RPMI8226 (cell line): ENCODE data around the gene CDH13.

Source experiments
- DNase-seq: peaks from one replicate; pipeline ENCODE4 v3.0.0-alpha.2; 2015

The CDH13 gene

GRCh38 chr16:82793528-82794245 lies 166.9 kb downstream of the CDH13 start:
- DNase-seq, result no peak

GRCh38 chr16:82796047-82796446 lies 169.3 kb downstream of the CDH13 start:
- no peak for DNase-seq

GRCh38 chr16:82801361-82801760 lies 174.6 kb downstream of the CDH13 start:
- no peak for DNase-seq

GRCh38 chr16:82805866-82806265 lies 179.1 kb downstream of the CDH13 start:
- DNase-seq, result no peak

GRCh38 chr16:82807311-82807710 lies 180.5 kb downstream of the CDH13 start:
- no peak for DNase-seq

- no peak for DNase-seq
These were observed 181.3 kb downstream of the CDH13 start for GRCh38 chr16:82808036-82808435.

GRCh38 chr16:82810077-82810476 lies 183.3 kb downstream of the CDH13 start:
- DNase-seq, result no peak

GRCh38 chr16:82814059-82814458 lies 187.3 kb downstream of the CDH13 start:
- DNase-seq, result no peak

GRCh38 chr16:82819286-82819685 lies 192.5 kb downstream of the CDH13 start:
- DNase-seq, result no peak

GRCh38 chr16:82820855-82821254 lies 194.1 kb downstream of the CDH13 start:
- DNase-seq, result no peak

- DNase-seq, result no peak
These were observed 197.6 kb downstream of the CDH13 start for GRCh38 chr16:82824408-82824807.

- DNase-seq, result no peak
These were observed 202.5 kb downstream of the CDH13 start for GRCh38 chr16:82829301-82829700.

GRCh38 chr16:82830944-82831343 lies 204.2 kb downstream of the CDH13 start:
- no peak for DNase-seq

- DNase-seq, result no peak
These were observed 206.1 kb downstream of the CDH13 start for GRCh38 chr16:82832821-82833220.

- no peak for DNase-seq
These were observed 206.7 kb downstream of the CDH13 start for GRCh38 chr16:82833378-82833993.

- no peak for DNase-seq
These were observed 207.5 kb downstream of the CDH13 start for GRCh38 chr16:82834151-82834815.

- DNase-seq, result no peak
These were observed 208.9 kb downstream of the CDH13 start for GRCh38 chr16:82835487-82836155.

- DNase-seq, result no peak
These were observed 214.3 kb downstream of the CDH13 start for GRCh38 chr16:82841108-82841507.

GRCh38 chr16:82843606-82844271 lies 217.0 kb downstream of the CDH13 start:
- no peak for DNase-seq

- DNase-seq, result no peak
These were observed 218.3 kb downstream of the CDH13 start for GRCh38 chr16:82845116-82845515.

- DNase-seq, result no peak
These were observed 220.0 kb downstream of the CDH13 start for GRCh38 chr16:82846806-82847205.

GRCh38 chr16:82848013-82848412 lies 221.2 kb downstream of the CDH13 start:
- no peak for DNase-seq

GRCh38 chr16:82852388-82853008 lies 225.7 kb downstream of the CDH13 start:
- DNase-seq, result no peak
